ENCODE measurements around the gene DCAF8L1.

Gene DCAF8L1

GRCh38 chrX:27981349-27981748 lies at the start of gene DCAF8L1:
DCAF8L1 (minus strand) TSS chrX:27981449; CDS start chrX:27981334, 115 bp downstream.
- no peaks in the 10 kb centered on the region for H3K36me3 ChIP-seq (ENCODE audit: control insufficient read depth, insufficient read depth, low read length)
- H3K27me3 ChIP-seq (replicated peaks; ENCODE audit: control insufficient read depth, insufficient read depth, low read length): no peaks in the 10 kb centered on the region
- TF ChIP-seq CTCF (IDR thresholded peaks at IDR 0.05; ENCODE audit: insufficient read depth, low read length, poor library complexity, severe bottlenecking): no peak
- H3K4me3 ChIP-seq (replicated peaks; ENCODE audit: low read depth, low read length): no peak within 1 kb of the TSS
- no peak for DNase-seq (ENCODE audit: extremely low read depth, insufficient read length)

- no peaks in the 10 kb centered on the region for H3K27me3 ChIP-seq (replicated peaks; ENCODE audit: control insufficient read depth, insufficient read depth, low read length)
- no peak for TF ChIP-seq CTCF (IDR thresholded peaks at IDR 0.05; ENCODE audit: insufficient read depth, low read length, poor library complexity, severe bottlenecking)
- no peak for DNase-seq (ENCODE audit: extremely low read depth, insufficient read length)
- H3K36me3 ChIP-seq (ENCODE audit: control insufficient read depth, insufficient read depth, low read length): no peaks in the 10 kb centered on the region
- no peak overlapping the region for H3K4me3 ChIP-seq (replicated peaks; ENCODE audit: low read depth, low read length)
Observed at GRCh38 chrX:28022371-28022770, 41.1 kb upstream of the DCAF8L1 start.

- no peak for TF ChIP-seq CTCF (IDR thresholded peaks at IDR 0.05; ENCODE audit: insufficient read depth, low read length, poor library complexity, severe bottlenecking)
- Histone ChIP-seq H3K27me3 (replicated peaks; ENCODE audit: control insufficient read depth, insufficient read depth, low read length) (no peaks in the 10 kb centered on the region), H3K36me3 (ENCODE audit: control insufficient read depth, insufficient read depth, low read length) (no peaks in the 10 kb centered on the region), H3K4me3 (replicated peaks; ENCODE audit: low read depth, low read length) (no peak overlapping the region)
- DNase-seq (ENCODE audit: extremely low read depth, insufficient read length): no peak
Observed at GRCh38 chrX:28016823-28017222, 35.6 kb upstream of the DCAF8L1 start.

- Histone ChIP-seq H3K4me3 (replicated peaks; ENCODE audit: low read depth, low read length) (no peak overlapping the region), H3K27me3 (replicated peaks; ENCODE audit: control insufficient read depth, insufficient read depth, low read length) (no peaks in the 10 kb centered on the region), H3K36me3 (ENCODE audit: control insufficient read depth, insufficient read depth, low read length) (no peaks in the 10 kb centered on the region)
- DNase-seq (ENCODE audit: extremely low read depth, insufficient read length): no peak
- TF ChIP-seq CTCF (IDR thresholded peaks at IDR 0.05; ENCODE audit: insufficient read depth, low read length, poor library complexity, severe bottlenecking): no peak
Observed at GRCh38 chrX:28015993-28016392, 34.7 kb upstream of the DCAF8L1 start.

GRCh38 chrX:28010875-28011274 lies 29.6 kb upstream of the DCAF8L1 start:
- H3K27me3 ChIP-seq (replicated peaks; ENCODE audit: control insufficient read depth, insufficient read depth, low read length): no peaks in the 10 kb centered on the region
- H3K36me3 ChIP-seq (ENCODE audit: control insufficient read depth, insufficient read depth, low read length): no peaks in the 10 kb centered on the region
- DNase-seq (ENCODE audit: extremely low read depth, insufficient read length): no peak
- H3K4me3 ChIP-seq (replicated peaks; ENCODE audit: low read depth, low read length): no peak overlapping the region
- TF ChIP-seq CTCF (IDR thresholded peaks at IDR 0.05; ENCODE audit: insufficient read depth, low read length, poor library complexity, severe bottlenecking): no peak

- Histone ChIP-seq H3K4me3 (replicated peaks; ENCODE audit: low read depth, low read length) (no peak overlapping the region), H3K36me3 (ENCODE audit: control insufficient read depth, insufficient read depth, low read length) (no peaks in the 10 kb centered on the region), H3K27me3 (replicated peaks; ENCODE audit: control insufficient read depth, insufficient read depth, low read length) (no peaks in the 10 kb centered on the region)
- DNase-seq (ENCODE audit: extremely low read depth, insufficient read length): no peak
- no peak for TF ChIP-seq CTCF (IDR thresholded peaks at IDR 0.05; ENCODE audit: insufficient read depth, low read length, poor library complexity, severe bottlenecking)
Observed at GRCh38 chrX:27998666-27999065, 17.4 kb upstream of the DCAF8L1 start.

Measured in GM06990 (cell line).